Measurements from ENCODE around the gene ANTXR1. TPM values are rescaled to one million over a fixed set of nuclear protein-coding genes. Genes with fewer than 3 reads are reported as not detected.

ANTXR1 gene
- total and polyA plus RNA-seq, 2 of the 8 experiments (the other 6 are each of a cell fraction or from before 2014, with no cell fraction given): 15.8 to 44.3 TPM

- DNase-seq (ENCODE audit: low read depth in 1 of 2, low spot score in 2 of 2) (no peak), FAIRE-seq (no peak)
- peaks cover 0 to 5% (median 0%) of the 10 kb centered on the region in 4 experiments; a peak in 1 of 8 replicates for H3K36me3 ChIP-seq (ENCODE audit: control insufficient read depth in 2 of 4, insufficient read depth in 4 of 4, low read length in 3 of 4)
- H3K4me2 ChIP-seq (ENCODE audit: insufficient read depth in 1 of 2, low read depth in 2 of 2, low read length in 2 of 2): no peak overlapping the region
- 83% methylated on average over 2 of the region's 2 CpGs; no CpG with 5 or more reads in 1 of the 2 experiments for WGBS, 2 experiments (ENCODE audit: extremely low coverage in 1 of 2, insufficient coverage in 1 of 2, insufficient read length in 1 of 2, insufficient replicate concordance in 2 of 2, low coverage in 1 of 2, low lambda C conversion rate in 2 of 2, missing lambda C conversion rate in 1 of 2)
- no peaks in the 10 kb centered on the region for H4K20me1 ChIP-seq (replicated peaks in 1 of 2; ENCODE audit: control insufficient read depth in 1 of 2, insufficient read depth in 2 of 2, low read length in 2 of 2)
- ChIA-PET CTCF (ENCODE audit: partially characterized antibody) (interaction anchor here (1.8 kb wide), 1 partner anchor 210 kb away, joined by 6 read pairs; no protein-coding TSS in a partner anchor), POLR2A (ENCODE audit: partially characterized antibody) (no interaction called here)
- no peaks in the 10 kb centered on the region for H3K23me2 ChIP-seq (ENCODE audit: low read depth, low read length)
- H3K56ac ChIP-seq (replicated peaks; ENCODE audit: insufficient read length, low read depth, low read length): no peak overlapping the region
- H3K18ac ChIP-seq (ENCODE audit: extremely low read depth, low read length): no peak overlapping the region
- H3K23ac ChIP-seq (ENCODE audit: insufficient read length): no peak overlapping the region
- no peak overlapping the region for H4K91ac ChIP-seq (replicated peaks; ENCODE audit: insufficient read length, low read length)
- no peak overlapping the region for H3K14ac ChIP-seq (ENCODE audit: insufficient read length)
- no peak overlapping the region for H2BK120ac ChIP-seq (replicated peaks; ENCODE audit: low read depth, low read length)
- no peak overlapping the region for H3K4me3 ChIP-seq (ENCODE audit: extremely low read depth in 1 of 4, insufficient read depth in 2 of 4, low read depth in 3 of 4, low read length in 4 of 4)
- H2BK15ac ChIP-seq (ENCODE audit: low read length): no peak overlapping the region
- H2BK20ac ChIP-seq (ENCODE audit: low read length): no peak overlapping the region
- no peak overlapping the region for H3K9ac ChIP-seq (replicated peaks in 1 of 4; ENCODE audit: extremely low read depth in 1 of 4, low read depth in 3 of 4, low read length in 3 of 4)
- no peak overlapping the region for H4K5ac ChIP-seq (ENCODE audit: insufficient read length, low read depth, low read length)
- H3K4me1 ChIP-seq (replicated peaks in 1 of 4; ENCODE audit: control insufficient read depth in 3 of 4, insufficient read depth in 4 of 4, low read length in 3 of 4): no peaks in the 10 kb centered on the region
- no peak overlapping the region for H2AK5ac ChIP-seq (ENCODE audit: low read depth, low read length)
- no peak overlapping the region for H4K8ac ChIP-seq (ENCODE audit: extremely low read depth, insufficient read depth, low read length)
- no peaks in the 10 kb centered on the region for H3K9me3 ChIP-seq (ENCODE audit: insufficient read depth in 2 of 2, low read depth in 1 of 2, low read length in 1 of 2)
- H3K79me1 ChIP-seq (ENCODE audit: low read depth, low read length): no peaks in the 10 kb centered on the region
- no peaks in the 10 kb centered on the region for H3K79me2 ChIP-seq (ENCODE audit: control insufficient read depth in 1 of 2, insufficient read depth in 2 of 2, low read length in 2 of 2)
- H2AFZ ChIP-seq (ENCODE audit: low read length): no peak overlapping the region
- H3K27ac ChIP-seq (ENCODE audit: low read depth, low read length): no peak overlapping the region
- TF ChIP-seq SP2 (IDR thresholded peaks at IDR 0.05; ENCODE audit: low read length): no peak
- no peak for TF ChIP-seq RBBP5 (IDR thresholded peaks at IDR 0.05; ENCODE audit: borderline replicate concordance, low read depth, low read length)
- TF ChIP-seq USF2 (IDR thresholded peaks at IDR 0.05; ENCODE audit: low read length): no peak
- TF ChIP-seq KDM5A (IDR thresholded peaks at IDR 0.05; ENCODE audit: low read length): no peak
- no peak for TF ChIP-seq TCF12 (IDR thresholded peaks at IDR 0.05; ENCODE audit: low read depth, low read length)
- peaks cover 0 to 1% (median 0%) of the 10 kb centered on the region in 4 experiments; a peak in 1 of 7 replicates for H3K27me3 ChIP-seq (replicated peaks in 1 of 4; ENCODE audit: control insufficient read depth in 3 of 4, extremely low read depth in 1 of 4, insufficient read depth in 3 of 4, low read length in 3 of 4)
- no peak overlapping the region for H2BK12ac ChIP-seq (ENCODE audit: low read depth, low read length)
- H3K4ac ChIP-seq (replicated peaks; ENCODE audit: insufficient read length, low read depth, low read length): no peak overlapping the region
- H2BK5ac ChIP-seq (ENCODE audit: low read depth, low read length): no peak overlapping the region
Measured at GRCh38 chr2:69096326-69097095, 83.5 kb downstream of the ANTXR1 start.

Data from H1 (cell line).